PC-3 (cell line): ENCODE measurements around the gene AP2A1. TPM values are rescaled to one million over a fixed set of nuclear protein-coding genes. Genes with fewer than 3 reads are reported as not detected.
"Not testable (repeated sequence)": the region's sequence is repeated elsewhere in the genome, so short reads cannot be mapped to it uniquely, and the experiment has no call there.

Source experiments
- ATAC-seq: fragments of 200-7000 bp; cut with Tn5 transposase; 2 replicates; pipeline ENCODE4 v1.9.1; 2020; ENCODE audit warnings: mild to moderate bottlenecking, moderate library complexity
- Bru-seq: library from RNA; stranded (reverse); fragments of 400-500 nt; gene quantifications from one replicate; lab custom pipeline; 2021; lab: Mats Ljungman, UMichigan
- BruChase-seq, 2 experiments: library from RNA; stranded (reverse); fragments of 400-500 nt; gene quantifications; one replicate each; lab custom pipeline; 2021; lab: Mats Ljungman, UMichigan
- BruUV-seq: library from RNA; stranded (reverse); fragments of 400-500 nt; replicated peaks from 2 replicates; lab custom pipeline; 2021; lab: Mats Ljungman, UMichigan
- CTCF ChIA-PET: fragments of 300-600 bp; sonication (Branson Sonifier 250); formaldehyde crosslinking; loops from one replicate; lab custom pipeline; 2022; ENCODE audit warnings: antibody characterized with exemption; lab: Charles Lee
- POLR2A ChIA-PET: fragments of 300-600 bp; sonication (Branson Sonifier 250); formaldehyde crosslinking; loops from one replicate; lab custom pipeline; 2022; ENCODE audit warnings: antibody characterized with exemption; ENCODE audit not compliant: unreplicated experiment; lab: Charles Lee
- DNase-seq: peaks from one replicate; pipeline ENCODE4 v3.0.0-alpha.2; 2015
- H2AFZ ChIP-seq: fragments of 300-600 bp; sonication (generic); 2 replicates; pipeline ENCODE4 v1.6.0; 2016; ENCODE audit warnings: antibody characterized with exemption, low read length
- H3F3A ChIP-seq: fragments of 300-600 bp; sonication (generic); one replicate; pipeline ENCODE4 v1.6.0; 2017; ENCODE audit warnings: antibody characterized with exemption, low read length, control low read depth, mild to moderate bottlenecking; ENCODE audit not compliant: unreplicated experiment
- H3K27ac ChIP-seq: fragments of 300-600 bp; sonication (generic); 2 replicates; pipeline ENCODE4 v1.5.1; 2016; ENCODE audit warnings: mild to moderate bottlenecking, low read length
- H3K27me3 ChIP-seq: fragments of 300-600 bp; sonication (generic); 2 replicates; pipeline ENCODE4 v1.6.1; 2016; ENCODE audit warnings: low read length, mixed read lengths
- H3K36me3 ChIP-seq: fragments of 300-600 bp; sonication (generic); 2 replicates; pipeline ENCODE4 v1.6.1; 2016; ENCODE audit warnings: low read depth, mixed run types, low read length, mixed read lengths
- H3K4me1 ChIP-seq: fragments of 300-600 bp; sonication (generic); 2 replicates; pipeline ENCODE4 v1.5.1; 2016; ENCODE audit warnings: low read length; ENCODE audit not compliant: insufficient read depth
- H3K4me2 ChIP-seq: fragments of 300-600 bp; sonication (generic); 2 replicates; pipeline ENCODE4 v1.6.0; 2016; ENCODE audit warnings: low read length
- H3K4me3 ChIP-seq: fragments of 300-600 bp; sonication (generic); 2 replicates; pipeline ENCODE4 v1.5.1; 2016; ENCODE audit warnings: mild to moderate bottlenecking, low read length, mixed read lengths
- H3K79me2 ChIP-seq: fragments of 300-600 bp; sonication (generic); 2 replicates; pipeline ENCODE4 v1.6.1; 2017; ENCODE audit warnings: low read length, mixed read lengths
- H3K9ac ChIP-seq: fragments of 300-600 bp; sonication (generic); 2 replicates; pipeline ENCODE4 v1.6.0; 2016; ENCODE audit warnings: mild to moderate bottlenecking, low read length
- H3K9me2 ChIP-seq: fragments of 300-600 bp; sonication (generic); replicated peaks from 2 replicates; pipeline ENCODE4 v1.6.1; 2016; ENCODE audit warnings: mixed run types, low read length, mixed read lengths
- H3K9me3 ChIP-seq: fragments of 300-600 bp; sonication (generic); 2 replicates; pipeline ENCODE4 v1.6.1; 2016; ENCODE audit warnings: low read length, mixed read lengths
- H4K20me1 ChIP-seq: fragments of 300-600 bp; sonication (generic); 2 replicates; pipeline ENCODE4 v1.6.1; 2016; ENCODE audit warnings: low read length, mixed read lengths
- EZH2 ChIP-seq: fragments of 300-600 bp; sonication (generic); IDR thresholded peaks from one replicate; pipeline ENCODE4 v1.6.1; 2017; ENCODE audit warnings: antibody characterized with exemption, mild to moderate bottlenecking, low read length; ENCODE audit not compliant: unreplicated experiment
- EZH2phosphoT487 ChIP-seq: fragments of 300-600 bp; sonication (generic); IDR thresholded peaks from 2 replicates; pipeline ENCODE4 v1.6.1; 2018; ENCODE audit warnings: mild to moderate bottlenecking, antibody characterized with exemption, low read length, borderline replicate concordance
- intact Hi-C: fragments of 100-400 bp; cut with micrococcal nuclease; formaldehyde crosslinking; loops from 2 replicates; pipeline ENCODE4 v1.9.0; 2023
- long read RNA-seq: library from polyadenylated mRNA; unstranded; transcript quantifications from one replicate; pipeline ENCODE4 v2.0.0, GENCODE V29; 2021; ENCODE audit not compliant: unreplicated experiment
- total RNA-seq: library from RNA; depleted of rRNA; stranded (reverse); fragments of >200 nt; gene quantifications from 2 replicates; pipeline ENCODE4 v1.2.3, GENCODE V29; 2014; rRNA removed
- TF ChIP-seq, protein P1 (sequence below): fragments of 300-600 bp; sonication (generic); conservative IDR thresholded peaks from 2 replicates; pipeline ENCODE4 v1.5.1; 2017; ENCODE audit warnings: antibody characterized with exemption, low read depth, mild to moderate bottlenecking, low read length

The AP2A1 gene
- 143 and 159 TPM in 2 replicates for total RNA-seq
- percentile 70 among the genes with signal in this experiment for Bru-seq, nascent RNA
- BruChase-seq, experiment 1, labeled RNA remaining after a 6-hour chase = percentile 82 among the genes with signal in this experiment
- BruChase-seq, experiment 2, labeled RNA remaining after a 2-hour chase = percentile 77 among the genes with signal in this experiment
- long read RNA-seq, transcript AP2A1-201 (23 exons, 3,388 nt) = major isoform, 58 of 337 reads
- long read RNA-seq, transcript AP2A1-208 (1 exons, 2,238 nt) = minor isoform, 8 of 337 reads
- long read RNA-seq, partial matches to known transcripts = 245 of 337 reads
- long read RNA-seq, other reads (novel, unspliced or antisense) = 26 of 337 reads

DNA sequence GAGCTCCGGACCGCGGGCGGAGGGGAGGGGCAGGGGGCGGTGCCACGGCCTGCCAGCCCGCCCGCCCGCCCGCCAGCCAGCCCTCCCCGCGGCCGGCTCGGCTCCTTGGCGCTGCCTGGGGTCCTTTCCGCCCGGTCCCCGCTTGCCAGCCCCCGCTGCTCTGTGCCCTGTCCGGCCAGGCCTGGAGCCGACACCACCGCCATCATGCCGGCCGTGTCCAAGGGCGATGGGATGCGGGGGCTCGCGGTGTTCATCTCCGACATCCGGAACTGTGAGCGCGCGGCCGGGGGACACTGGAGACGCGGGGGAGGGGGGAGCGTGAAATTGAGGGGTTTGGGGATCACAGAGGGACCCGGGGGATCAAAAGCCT, at the start of gene AP2A1:
Gene AP2A1 (plus strand): TSS at position 72 of the 370 bp plus-strand sequence. CDS start 133 bp downstream, at position 205.
- Histone ChIP-seq H3K9me2 (no peaks in the 10 kb centered on the region), H3K79me2 (peaks cover 48% of the 10 kb centered on the region), H3K4me1 (peaks cover 23% of the 10 kb centered on the region), H3K9ac (peak within 1 kb of the TSS; percentile 84), H3K27ac (peak within 1 kb of the TSS; percentile 90), H3K4me2 (peak within 1 kb of the TSS; percentile 97), H3K9me3 (no peaks in the 10 kb centered on the region), H3F3A (peaks cover 3% of the 10 kb centered on the region), H2AFZ (peak within 1 kb of the TSS; percentile 80), H3K27me3 (no peaks in the 10 kb centered on the region), H3K4me3 (peak within 1 kb of the TSS; percentile 81), H3K36me3 (no peaks in the 10 kb centered on the region), H4K20me1 (no peaks in the 10 kb centered on the region)
- BruUV-seq = no TSS peak
- ATAC-seq (no peak), DNase-seq (no peak)
- intact Hi-C loops = loop anchor here (1.0 to 5.0 kb wide), 4 partner anchors 50 to 90 kb away; partner anchors contain the start of genes CPT1C, PRMT1 and PTOV1
- CTCF ChIA-PET = interaction anchor here (0.5 kb wide), 1 partner anchor 81 kb away, joined by 4 read pairs; no protein-coding TSS in a partner anchor
- POLR2A ChIA-PET = interaction anchor here (0.6 to 0.7 kb wide), 7 partner anchors 42 to 129 kb away, joined by 4 to 10 read pairs (median 4); no protein-coding TSS in a partner anchor
- TF ChIP-seq EZH2 (no peak), EZH2phosphoT487 (no peak)
- TF ChIP-seq, protein P1, sequence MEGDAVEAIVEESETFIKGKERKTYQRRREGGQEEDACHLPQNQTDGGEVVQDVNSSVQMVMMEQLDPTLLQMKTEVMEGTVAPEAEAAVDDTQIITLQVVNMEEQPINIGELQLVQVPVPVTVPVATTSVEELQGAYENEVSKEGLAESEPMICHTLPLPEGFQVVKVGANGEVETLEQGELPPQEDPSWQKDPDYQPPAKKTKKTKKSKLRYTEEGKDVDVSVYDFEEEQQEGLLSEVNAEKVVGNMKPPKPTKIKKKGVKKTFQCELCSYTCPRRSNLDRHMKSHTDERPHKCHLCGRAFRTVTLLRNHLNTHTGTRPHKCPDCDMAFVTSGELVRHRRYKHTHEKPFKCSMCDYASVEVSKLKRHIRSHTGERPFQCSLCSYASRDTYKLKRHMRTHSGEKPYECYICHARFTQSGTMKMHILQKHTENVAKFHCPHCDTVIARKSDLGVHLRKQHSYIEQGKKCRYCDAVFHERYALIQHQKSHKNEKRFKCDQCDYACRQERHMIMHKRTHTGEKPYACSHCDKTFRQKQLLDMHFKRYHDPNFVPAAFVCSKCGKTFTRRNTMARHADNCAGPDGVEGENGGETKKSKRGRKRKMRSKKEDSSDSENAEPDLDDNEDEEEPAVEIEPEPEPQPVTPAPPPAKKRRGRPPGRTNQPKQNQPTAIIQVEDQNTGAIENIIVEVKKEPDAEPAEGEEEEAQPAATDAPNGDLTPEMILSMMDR = no peak

DNA sequence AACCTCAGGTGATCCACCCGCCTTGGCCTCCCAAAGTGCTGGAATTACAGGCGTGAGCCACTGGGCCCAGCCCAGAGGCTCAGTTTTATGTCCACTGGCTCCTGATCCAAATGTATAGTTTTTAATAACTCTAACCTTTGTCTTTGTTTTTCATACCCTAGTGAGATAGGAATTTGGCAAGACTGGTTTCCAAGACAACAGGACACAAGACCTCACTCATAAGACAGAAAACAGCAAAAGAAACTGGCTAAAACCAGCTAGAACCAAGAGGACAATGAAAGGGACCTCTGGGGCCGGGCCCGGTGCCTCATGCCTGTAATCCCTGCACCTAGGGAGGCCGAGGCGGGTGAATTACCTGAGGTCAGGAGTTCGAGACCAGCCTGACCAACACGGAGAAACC, 48.3 kb upstream of the AP2A1 start:
- Histone ChIP-seq H3K4me1 (peaks cover 4% of the 10 kb centered on the region; the same call in 1 of the 2 replicates), H3K9me3 (no peaks in the 10 kb centered on the region), H3K4me3 (no peak overlapping the region), H3K27me3 (no peaks in the 10 kb centered on the region), H3K79me2 (no peaks in the 10 kb centered on the region), H3K9ac (no peak overlapping the region), H3K27ac (no peak overlapping the region), H3K36me3 (no peaks in the 10 kb centered on the region), H3K9me2 (no peaks in the 10 kb centered on the region), H2AFZ (no peak overlapping the region), H4K20me1 (no peaks in the 10 kb centered on the region), H3K4me2 (no peak overlapping the region), H3F3A (no peaks in the 10 kb centered on the region)
- CTCF ChIA-PET = interaction anchor here (0.6 kb wide), 1 partner anchor 79 kb away, joined by 3 read pairs; the partner anchor contains the start of gene RRAS
- TF ChIP-seq EZH2 = no peak
- ATAC-seq = 0 out of 2 replicates have a peak, but pooled peaks have one; percentile 22
- POLR2A ChIA-PET = interaction anchor here (0.6 kb wide), 1 partner anchor 42 kb away, joined by 4 read pairs; no protein-coding TSS in a partner anchor
- no TSS peak for BruUV-seq
- intact Hi-C loops = no loop called here
- DNase-seq = no peak

DNA sequence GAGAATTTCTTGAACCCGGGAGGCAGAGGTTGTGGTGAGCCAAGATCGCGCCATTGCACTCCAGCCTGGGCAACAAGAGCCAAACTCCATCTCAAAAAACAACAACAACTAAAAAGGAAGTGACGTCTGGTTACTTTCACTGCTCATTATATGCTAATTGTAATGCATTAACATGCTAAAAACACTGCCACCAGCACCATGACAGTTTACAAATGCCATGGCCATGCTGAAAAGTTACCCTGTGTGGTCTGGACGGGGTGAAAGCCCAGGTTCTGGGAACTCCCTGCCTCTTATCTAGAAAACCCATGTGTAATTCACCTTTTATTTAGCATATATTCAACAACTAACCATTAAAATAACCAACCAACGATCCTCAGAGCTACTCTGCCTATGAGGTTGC, 47.8 kb upstream of the AP2A1 start:
- intact Hi-C loops = no loop called here
- Histone ChIP-seq H3K27ac (no peak overlapping the region), H3K4me2 (no peak overlapping the region), H2AFZ (no peak overlapping the region), H3F3A (no peaks in the 10 kb centered on the region), H3K9ac (no peak overlapping the region), H3K27me3 (no peaks in the 10 kb centered on the region), H3K36me3 (no peaks in the 10 kb centered on the region), H3K79me2 (no peaks in the 10 kb centered on the region), H3K9me3 (no peaks in the 10 kb centered on the region), H3K9me2 (no peaks in the 10 kb centered on the region), H3K4me3 (no peak overlapping the region), H3K4me1 (no peaks in the 10 kb centered on the region), H4K20me1 (no peaks in the 10 kb centered on the region)
- no peak for ATAC-seq
- no peak for DNase-seq
- no TSS peak for BruUV-seq
- ChIA-PET POLR2A (no interaction called here), CTCF (no interaction called here)
- no peak for TF ChIP-seq EZH2
- TF ChIP-seq, protein P1 = no peak
- no peak for TF ChIP-seq EZH2phosphoT487

DNA sequence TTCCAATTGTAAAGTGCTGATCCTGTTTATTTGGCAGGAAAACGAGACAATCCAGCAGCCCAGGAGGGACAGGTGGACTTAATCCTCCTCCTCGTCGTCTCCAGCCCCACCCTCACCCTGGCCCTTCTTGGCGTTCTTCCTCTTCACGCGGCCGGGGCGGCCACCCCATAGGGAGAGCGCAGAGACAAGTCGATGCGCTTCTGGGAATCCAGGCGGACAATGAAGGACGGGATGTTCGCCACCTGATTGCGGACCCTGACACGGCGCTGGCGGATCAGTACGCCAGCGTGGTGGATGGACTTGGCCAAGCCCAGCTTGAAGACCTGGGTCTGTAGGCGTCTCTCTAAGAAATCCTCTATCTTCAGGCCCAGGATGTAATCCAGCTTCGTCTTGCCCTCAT, 47.4 kb upstream of the AP2A1 start:
- H3K4me3 ChIP-seq, H3F3A ChIP-seq, ATAC-seq, H2AFZ ChIP-seq, H3K9me3 ChIP-seq, H3K27me3 ChIP-seq, H3K9ac ChIP-seq, H4K20me1 ChIP-seq, POLR2A ChIA-PET, DNase-seq, H3K27ac ChIP-seq, H3K36me3 ChIP-seq, H3K9me2 ChIP-seq, H3K79me2 ChIP-seq, BruUV-seq, intact Hi-C loops, H3K4me2 ChIP-seq, H3K4me1 ChIP-seq: not testable (repeated sequence)
- CTCF ChIA-PET = interaction anchor here (0.6 kb wide), 1 partner anchor 173 kb away, joined by 6 read pairs; no protein-coding TSS in a partner anchor
